ENCODE measurements around the gene VPS37C. TPM values are rescaled to one million over a fixed set of nuclear protein-coding genes. Genes with fewer than 3 reads are reported as not detected.

VPS37C gene
- total and polyA plus RNA-seq, 4 donors, result 2.6 to 6.1 (median 5.1) TPM

DNA sequence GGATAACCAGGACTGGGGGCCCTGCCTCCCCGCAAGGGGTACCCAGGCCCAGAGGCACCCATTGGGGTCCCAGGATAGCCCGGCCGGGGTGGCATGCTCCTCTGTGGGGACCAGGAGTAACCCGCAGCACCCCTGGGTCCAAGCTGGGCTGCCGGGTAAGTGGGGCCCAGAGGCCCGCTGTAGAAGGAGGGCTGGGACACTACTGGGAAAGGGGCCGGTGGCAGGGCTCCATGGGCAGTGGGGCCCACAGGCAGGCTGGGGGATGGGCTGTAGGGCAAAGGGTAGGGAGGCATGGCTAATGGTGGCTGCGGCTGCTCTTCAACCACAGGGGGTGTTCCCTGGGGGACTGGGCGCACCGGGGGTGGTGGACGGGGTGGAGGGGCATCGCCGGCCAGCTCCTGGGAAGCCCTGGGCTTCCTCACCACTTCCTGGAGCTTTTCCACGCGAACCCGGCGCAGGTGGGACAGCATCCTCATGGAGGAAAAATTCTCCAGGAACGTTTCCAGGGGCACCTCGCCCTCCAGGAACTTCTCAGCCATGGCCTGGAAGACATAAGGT, 29.1 kb downstream of the VPS37C start:
- H3K9ac ChIP-seq (ENCODE audit: low read depth in 1 of 2, low read length in 2 of 2), result no peak overlapping the region
- H3K4me1 ChIP-seq (ENCODE audit: control insufficient read depth in 4 of 4, insufficient read depth in 4 of 4, low read length in 3 of 4), result peaks cover 0 to 4% (median 0%) of the 10 kb centered on the region in 4 donors
- DNase-seq (ENCODE audit: low spot score), result no peak
- H3K27me3 ChIP-seq (ENCODE audit: control insufficient read depth in 4 of 4, insufficient read depth in 4 of 4, low read length in 3 of 4), result no peaks in the 10 kb centered on the region
- peaks cover 0 to 13% (median 4%) of the 10 kb centered on the region in 4 donors for H3K36me3 ChIP-seq (ENCODE audit: control insufficient read depth in 4 of 4, insufficient read depth in 3 of 4, low read depth in 1 of 4, low read length in 3 of 4)
- no peaks in the 10 kb centered on the region for H3K9me3 ChIP-seq (ENCODE audit: control insufficient read depth in 4 of 4, low read length in 3 of 4)
- no peak overlapping the region for H3K27ac ChIP-seq (ENCODE audit: low read depth in 1 of 2, low read length in 2 of 2)
- H3K4me3 ChIP-seq (ENCODE audit: low read depth in 1 of 3, low read length in 3 of 3), result no peak overlapping the region
- 97% methylated on average over 19 of the region's 19 CpGs for WGBS
- TF ChIP-seq FOXA1 (IDR thresholded peaks at IDR 0.05) (no peak), RXRA (IDR thresholded peaks at IDR 0.05) (no peak), JUND (IDR thresholded peaks at IDR 0.05) (no peak), NR2F2 (IDR thresholded peaks at IDR 0.05) (no peak)

DNA sequence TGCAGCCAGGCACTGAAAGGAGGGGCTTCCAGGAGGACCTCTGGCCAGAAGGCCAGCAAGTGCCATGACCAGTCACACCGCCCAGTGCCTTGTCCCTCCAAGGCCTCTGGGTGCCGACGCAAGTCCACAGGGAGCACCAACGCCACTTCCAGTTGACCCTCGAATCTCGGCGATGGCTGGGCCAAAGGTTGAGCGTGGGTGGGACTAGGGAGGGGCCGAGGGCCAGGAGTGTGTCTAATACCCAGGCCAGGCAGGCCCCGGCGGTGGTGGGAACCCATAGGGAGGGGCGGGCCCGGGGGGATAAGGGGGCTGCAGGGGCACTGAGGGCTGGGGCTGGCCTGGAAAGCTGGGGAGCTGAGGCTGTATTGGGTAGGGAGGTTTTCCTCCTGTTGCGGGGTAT, 29.6 kb downstream of the VPS37C start:
- no peak overlapping the region for H3K4me3 ChIP-seq (ENCODE audit: low read depth in 1 of 3, low read length in 3 of 3)
- no peak overlapping the region for H3K27ac ChIP-seq (ENCODE audit: low read depth in 1 of 2, low read length in 2 of 2)
- WGBS, result 67% methylated on average over 14 of the region's 14 CpGs
- H3K36me3 ChIP-seq (ENCODE audit: control insufficient read depth in 4 of 4, insufficient read depth in 3 of 4, low read depth in 1 of 4, low read length in 3 of 4), result peaks cover 0 to 13% (median 4%) of the 10 kb centered on the region in 4 donors
- H3K9me3 ChIP-seq (ENCODE audit: control insufficient read depth in 4 of 4, low read length in 3 of 4), result no peaks in the 10 kb centered on the region
- TF ChIP-seq TAF1 (conservative IDR thresholded peaks at IDR 0.05) (no peak), HNF4G (IDR thresholded peaks at IDR 0.05) (no peak), SP1 (IDR thresholded peaks at IDR 0.05) (no peak), JUND (IDR thresholded peaks at IDR 0.05) (no peak), FOXA2 (IDR thresholded peaks at IDR 0.05) (no peak), EGR1 (IDR thresholded peaks at IDR 0.05; ENCODE audit: low read depth in 2 of 2) (no peak), GABPA (IDR thresholded peaks at IDR 0.05 in 1 of 2, conservative IDR thresholded peaks at IDR 0.05 in 1 of 2) (no peak), HNF4A (conservative IDR thresholded peaks at IDR 0.05) (no peak), YY1 (IDR thresholded peaks at IDR 0.05) (no peak), RAD21 (IDR thresholded peaks at IDR 0.05) (no peak), RXRA (IDR thresholded peaks at IDR 0.05) (no peak), FOXA1 (IDR thresholded peaks at IDR 0.05) (no peak), NR2F2 (IDR thresholded peaks at IDR 0.05) (no peak)
- TF ChIP-seq, protein P1, sequence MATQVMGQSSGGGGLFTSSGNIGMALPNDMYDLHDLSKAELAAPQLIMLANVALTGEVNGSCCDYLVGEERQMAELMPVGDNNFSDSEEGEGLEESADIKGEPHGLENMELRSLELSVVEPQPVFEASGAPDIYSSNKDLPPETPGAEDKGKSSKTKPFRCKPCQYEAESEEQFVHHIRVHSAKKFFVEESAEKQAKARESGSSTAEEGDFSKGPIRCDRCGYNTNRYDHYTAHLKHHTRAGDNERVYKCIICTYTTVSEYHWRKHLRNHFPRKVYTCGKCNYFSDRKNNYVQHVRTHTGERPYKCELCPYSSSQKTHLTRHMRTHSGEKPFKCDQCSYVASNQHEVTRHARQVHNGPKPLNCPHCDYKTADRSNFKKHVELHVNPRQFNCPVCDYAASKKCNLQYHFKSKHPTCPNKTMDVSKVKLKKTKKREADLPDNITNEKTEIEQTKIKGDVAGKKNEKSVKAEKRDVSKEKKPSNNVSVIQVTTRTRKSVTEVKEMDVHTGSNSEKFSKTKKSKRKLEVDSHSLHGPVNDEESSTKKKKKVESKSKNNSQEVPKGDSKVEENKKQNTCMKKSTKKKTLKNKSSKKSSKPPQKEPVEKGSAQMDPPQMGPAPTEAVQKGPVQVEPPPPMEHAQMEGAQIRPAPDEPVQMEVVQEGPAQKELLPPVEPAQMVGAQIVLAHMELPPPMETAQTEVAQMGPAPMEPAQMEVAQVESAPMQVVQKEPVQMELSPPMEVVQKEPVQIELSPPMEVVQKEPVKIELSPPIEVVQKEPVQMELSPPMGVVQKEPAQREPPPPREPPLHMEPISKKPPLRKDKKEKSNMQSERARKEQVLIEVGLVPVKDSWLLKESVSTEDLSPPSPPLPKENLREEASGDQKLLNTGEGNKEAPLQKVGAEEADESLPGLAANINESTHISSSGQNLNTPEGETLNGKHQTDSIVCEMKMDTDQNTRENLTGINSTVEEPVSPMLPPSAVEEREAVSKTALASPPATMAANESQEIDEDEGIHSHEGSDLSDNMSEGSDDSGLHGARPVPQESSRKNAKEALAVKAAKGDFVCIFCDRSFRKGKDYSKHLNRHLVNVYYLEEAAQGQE (IDR thresholded peaks at IDR 0.05), result no peak
- TF ChIP-seq, protein P2, sequence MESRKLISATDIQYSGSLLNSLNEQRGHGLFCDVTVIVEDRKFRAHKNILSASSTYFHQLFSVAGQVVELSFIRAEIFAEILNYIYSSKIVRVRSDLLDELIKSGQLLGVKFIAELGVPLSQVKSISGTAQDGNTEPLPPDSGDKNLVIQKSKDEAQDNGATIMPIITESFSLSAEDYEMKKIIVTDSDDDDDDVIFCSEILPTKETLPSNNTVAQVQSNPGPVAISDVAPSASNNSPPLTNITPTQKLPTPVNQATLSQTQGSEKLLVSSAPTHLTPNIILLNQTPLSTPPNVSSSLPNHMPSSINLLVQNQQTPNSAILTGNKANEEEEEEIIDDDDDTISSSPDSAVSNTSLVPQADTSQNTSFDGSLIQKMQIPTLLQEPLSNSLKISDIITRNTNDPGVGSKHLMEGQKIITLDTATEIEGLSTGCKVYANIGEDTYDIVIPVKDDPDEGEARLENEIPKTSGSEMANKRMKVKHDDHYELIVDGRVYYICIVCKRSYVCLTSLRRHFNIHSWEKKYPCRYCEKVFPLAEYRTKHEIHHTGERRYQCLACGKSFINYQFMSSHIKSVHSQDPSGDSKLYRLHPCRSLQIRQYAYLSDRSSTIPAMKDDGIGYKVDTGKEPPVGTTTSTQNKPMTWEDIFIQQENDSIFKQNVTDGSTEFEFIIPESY (IDR thresholded peaks at IDR 0.05), result no peak
- TF ChIP-seq, protein P3, sequence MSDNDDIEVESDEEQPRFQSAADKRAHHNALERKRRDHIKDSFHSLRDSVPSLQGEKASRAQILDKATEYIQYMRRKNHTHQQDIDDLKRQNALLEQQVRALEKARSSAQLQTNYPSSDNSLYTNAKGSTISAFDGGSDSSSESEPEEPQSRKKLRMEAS (IDR thresholded peaks at IDR 0.05), result no peak
- TF ChIP-seq, protein P4, sequence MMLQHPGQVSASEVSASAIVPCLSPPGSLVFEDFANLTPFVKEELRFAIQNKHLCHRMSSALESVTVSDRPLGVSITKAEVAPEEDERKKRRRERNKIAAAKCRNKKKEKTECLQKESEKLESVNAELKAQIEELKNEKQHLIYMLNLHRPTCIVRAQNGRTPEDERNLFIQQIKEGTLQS (IDR thresholded peaks at IDR 0.05), result no peak
- TF ChIP-seq, protein P5, sequence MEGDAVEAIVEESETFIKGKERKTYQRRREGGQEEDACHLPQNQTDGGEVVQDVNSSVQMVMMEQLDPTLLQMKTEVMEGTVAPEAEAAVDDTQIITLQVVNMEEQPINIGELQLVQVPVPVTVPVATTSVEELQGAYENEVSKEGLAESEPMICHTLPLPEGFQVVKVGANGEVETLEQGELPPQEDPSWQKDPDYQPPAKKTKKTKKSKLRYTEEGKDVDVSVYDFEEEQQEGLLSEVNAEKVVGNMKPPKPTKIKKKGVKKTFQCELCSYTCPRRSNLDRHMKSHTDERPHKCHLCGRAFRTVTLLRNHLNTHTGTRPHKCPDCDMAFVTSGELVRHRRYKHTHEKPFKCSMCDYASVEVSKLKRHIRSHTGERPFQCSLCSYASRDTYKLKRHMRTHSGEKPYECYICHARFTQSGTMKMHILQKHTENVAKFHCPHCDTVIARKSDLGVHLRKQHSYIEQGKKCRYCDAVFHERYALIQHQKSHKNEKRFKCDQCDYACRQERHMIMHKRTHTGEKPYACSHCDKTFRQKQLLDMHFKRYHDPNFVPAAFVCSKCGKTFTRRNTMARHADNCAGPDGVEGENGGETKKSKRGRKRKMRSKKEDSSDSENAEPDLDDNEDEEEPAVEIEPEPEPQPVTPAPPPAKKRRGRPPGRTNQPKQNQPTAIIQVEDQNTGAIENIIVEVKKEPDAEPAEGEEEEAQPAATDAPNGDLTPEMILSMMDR (IDR thresholded peaks at IDR 0.05; ENCODE audit: low read depth, low read length, missing input control), result no peak
- no peaks in the 10 kb centered on the region for H3K27me3 ChIP-seq (ENCODE audit: control insufficient read depth in 4 of 4, insufficient read depth in 4 of 4, low read length in 3 of 4)
- peaks cover 0 to 4% (median 0%) of the 10 kb centered on the region in 4 donors for H3K4me1 ChIP-seq (ENCODE audit: control insufficient read depth in 4 of 4, insufficient read depth in 4 of 4, low read length in 3 of 4)
- DNase-seq (ENCODE audit: low spot score), result no peak
- H3K9ac ChIP-seq (ENCODE audit: low read depth in 1 of 2, low read length in 2 of 2), result no peak overlapping the region
